H9 (cell line): ENCODE data around the gene LILRB1. TPM values are rescaled to one million over a fixed set of nuclear protein-coding genes. Genes with fewer than 3 reads are reported as not detected.

Experiments used
- DNase-seq: peaks from one replicate; pipeline ENCODE4 v3.0.0-alpha.2; 2017
- H2AFZ ChIP-seq: one replicate; pipeline ENCODE4 v1.6.1; 2013; ENCODE audit warnings: mild to moderate bottlenecking, low read length, control low read depth, moderate library complexity
- H2AK5ac ChIP-seq: 2 replicates; pipeline ENCODE4 v1.6.1; 2013; ENCODE audit warnings: low read length, control low read depth, mixed read lengths; ENCODE audit not compliant: insufficient read length
- H2BK120ac ChIP-seq: one replicate; pipeline ENCODE4 v1.6.1; 2013; ENCODE audit warnings: low read depth, mild to moderate bottlenecking, low read length, control low read depth, inconsistent platforms; ENCODE audit not compliant: poor library complexity, severe bottlenecking
- H2BK12ac ChIP-seq: 2 replicates; pipeline ENCODE4 v1.6.1; 2013; ENCODE audit warnings: low read length, control low read depth, mixed read lengths, low read depth; ENCODE audit not compliant: insufficient read length
- H2BK15ac ChIP-seq: 2 replicates; pipeline ENCODE4 v1.6.1; 2013; ENCODE audit warnings: low read depth, low read length, control low read depth
- H2BK20ac ChIP-seq: one replicate; pipeline ENCODE4 v1.6.1; 2013; ENCODE audit warnings: low read depth, mild to moderate bottlenecking, low read length, control low read depth, inconsistent platforms; ENCODE audit not compliant: poor library complexity, severe bottlenecking
- H2BK5ac ChIP-seq: 2 replicates; pipeline ENCODE4 v1.6.1; 2013; ENCODE audit warnings: low read length, control low read depth, mixed read lengths; ENCODE audit not compliant: insufficient read length
- H3K14ac ChIP-seq: 2 replicates; pipeline ENCODE4 v1.6.1; 2013; ENCODE audit warnings: low read length, control low read depth; ENCODE audit not compliant: insufficient read depth
- H3K18ac ChIP-seq: 2 replicates; pipeline ENCODE4 v1.6.1; 2013; ENCODE audit warnings: low read depth, mild to moderate bottlenecking, mixed read lengths, low read length, control low read depth; ENCODE audit not compliant: insufficient read length
- H3K23ac ChIP-seq: 2 replicates; pipeline ENCODE4 v1.6.1; 2013; ENCODE audit warnings: low read length, control low read depth, mixed read lengths, low read depth; ENCODE audit not compliant: insufficient read length
- H3K23me2 ChIP-seq: 2 replicates; pipeline ENCODE4 v1.6.1; 2013; ENCODE audit warnings: low read depth, mild to moderate bottlenecking, mixed read lengths, low read length, control low read depth; ENCODE audit not compliant: insufficient read length, poor library complexity, severe bottlenecking
- H3K27ac ChIP-seq: 2 replicates; pipeline ENCODE4 v1.5.1; 2013; ENCODE audit warnings: low read length, control low read depth, mixed read lengths, low read depth; ENCODE audit not compliant: insufficient read length
- H3K27me3 ChIP-seq: 2 replicates; pipeline ENCODE4 v1.6.1; 2013; ENCODE audit warnings: low read length, control low read depth, inconsistent platforms; ENCODE audit not compliant: insufficient read depth
- H3K4ac ChIP-seq: 2 replicates; pipeline ENCODE4 v1.6.1; 2013; ENCODE audit warnings: low read depth, mild to moderate bottlenecking, control low read depth, inconsistent platforms, low read length, moderate library complexity
- H3K4me1 ChIP-seq: 2 replicates; pipeline ENCODE4 v1.6.1; 2013; ENCODE audit warnings: low read length, control low read depth, inconsistent platforms; ENCODE audit not compliant: insufficient read depth
- H3K4me2 ChIP-seq: 2 replicates; pipeline ENCODE4 v1.6.1; 2013; ENCODE audit warnings: low read length, control low read depth, mixed read lengths; ENCODE audit not compliant: insufficient read length, insufficient read depth
- H3K56ac ChIP-seq: 2 replicates; pipeline ENCODE4 v1.6.1; 2013; ENCODE audit warnings: low read depth, mild to moderate bottlenecking, mixed read lengths, low read length, control low read depth; ENCODE audit not compliant: insufficient read length
- H3K79me1 ChIP-seq: 2 replicates; pipeline ENCODE4 v1.6.1; 2013; ENCODE audit warnings: low read depth, mild to moderate bottlenecking, moderate library complexity, low read length, control low read depth, inconsistent platforms; ENCODE audit not compliant: insufficient read depth, poor library complexity, severe bottlenecking
- H3K79me2 ChIP-seq: 2 replicates; pipeline ENCODE4 v1.6.1; 2013; ENCODE audit warnings: low read length, control low read depth, inconsistent platforms; ENCODE audit not compliant: insufficient read depth
- H3K9ac ChIP-seq: 2 replicates; pipeline ENCODE4 v1.6.1; 2013; ENCODE audit warnings: low read length, control low read depth, mixed read lengths; ENCODE audit not compliant: insufficient read length; ENCODE audit errors: extremely low read depth
- H3K9me3 ChIP-seq: one replicate; pipeline ENCODE4 v1.6.1; 2013; ENCODE audit warnings: low read depth, low read length, inconsistent platforms; ENCODE audit not compliant: control insufficient read depth
- H3T11ph ChIP-seq: one replicate; pipeline ENCODE4 v1.6.1; 2013; ENCODE audit warnings: mild to moderate bottlenecking, low read length, control low read depth, inconsistent platforms
- H4K20me1 ChIP-seq: one replicate; pipeline ENCODE4 v1.6.1; 2013; ENCODE audit not compliant: control insufficient read depth, insufficient read length, insufficient read depth
- H4K5ac ChIP-seq: 2 replicates; pipeline ENCODE4 v1.6.1; 2013; ENCODE audit warnings: low read depth, mild to moderate bottlenecking, mixed read lengths, low read length, control low read depth; ENCODE audit not compliant: insufficient read length
- H4K8ac ChIP-seq: replicated peaks from 2 replicates; pipeline ENCODE4 v1.6.1; 2013; ENCODE audit warnings: low read length, control low read depth, mixed read lengths, low read depth; ENCODE audit not compliant: insufficient read length
- H4K91ac ChIP-seq: 2 replicates; pipeline ENCODE4 v1.6.1; 2013; ENCODE audit warnings: low read depth, mild to moderate bottlenecking, moderate library complexity, mixed read lengths, low read length, control low read depth; ENCODE audit not compliant: insufficient read length
- H3K27ac Mint-ChIP-seq, 3 experiments: 2 replicates in 2 of 3; 3 replicates in 1 of 3; pipeline ENCODE4 v1.8.0; 2020 to 2021; ENCODE audit warnings: mixed read lengths in 3 of 3, mild to moderate bottlenecking in 1 of 3, moderate library complexity in 1 of 3
- H3K27me3 Mint-ChIP-seq: 2 replicates; pipeline ENCODE4 v1.8.0; 2021; ENCODE audit warnings: low read depth, mild to moderate bottlenecking, moderate library complexity, mixed read lengths
- H3K36me3 Mint-ChIP-seq, 3 experiments: 2 replicates in 2 of 3; 3 replicates in 1 of 3; pipeline ENCODE4 v1.8.0; 2020 to 2021; ENCODE audit warnings: low read depth in 3 of 3, mixed read lengths in 3 of 3; ENCODE audit not compliant: insufficient read depth in 1 of 3
- H3K4me1 Mint-ChIP-seq, 2 experiments: 2 replicates each; pipeline ENCODE4 v1.8.0; 2020; ENCODE audit warnings: mixed read lengths in 2 of 2
- H3K4me3 Mint-ChIP-seq, 2 experiments: 2 replicates in 1 of 2; 3 replicates in 1 of 2; pipeline ENCODE4 v1.8.0; 2020 to 2021; ENCODE audit warnings: mild to moderate bottlenecking in 2 of 2, mixed read lengths in 2 of 2, moderate library complexity in 1 of 2
- H3K9me3 Mint-ChIP-seq, 2 experiments: 2 replicates in 1 of 2; 3 replicates in 1 of 2; pipeline ENCODE4 v1.8.0; 2020; ENCODE audit warnings: mild to moderate bottlenecking in 2 of 2, mixed read lengths in 2 of 2, moderate library complexity in 1 of 2
- CTCF ChIP-seq: fragments of 200-600 bp; sonication (generic); conservative IDR thresholded peaks from 3 replicates; pipeline ENCODE4 v1.8.0; 2021; ENCODE audit warnings: antibody characterized with exemption, mild to moderate bottlenecking
- WGBS: extraction: QIAGEN DNeasy Blood & Tissue Kit; methylation state at CpG from one replicate; pipeline ENCODE4 v1.1.7; 2013; ENCODE audit warnings: missing lambda C conversion rate, low lambda C conversion rate, mixed read lengths; ENCODE audit not compliant: insufficient read length; ENCODE audit errors: extremely low coverage; 5-methylcytosine and 5-hydroxymethylcytosine counted together
- total RNA-seq: library from RNA; stranded (reverse); gene quantifications from 2 replicates; pipeline ENCODE4 v1.2.1, GENCODE V29; 2021

Gene LILRB1
- total RNA-seq, 1 experiment from 2014 or later: not detected

- Histone ChIP-seq H3K4me1 (no peaks in the 10 kb centered on the region), H2BK15ac (no peak overlapping the region), H3K56ac (no peak overlapping the region), H2AK5ac (no peak overlapping the region), H3K18ac (no peak overlapping the region), H3K4ac (no peak overlapping the region), H3K9me3 (peaks cover 56% of the 10 kb centered on the region), H3K79me1 (no peaks in the 10 kb centered on the region), H3K14ac (no peak overlapping the region), H2BK20ac (no peak overlapping the region), H2BK12ac (no peak overlapping the region), H4K20me1 (no peaks in the 10 kb centered on the region), H3K79me2 (no peaks in the 10 kb centered on the region), H3T11ph (no peak overlapping the region), H3K4me2 (no peak overlapping the region), H2BK5ac (no peak overlapping the region), H3K9ac (no peak overlapping the region), H3K23ac (no peak overlapping the region), H3K23me2 (no peaks in the 10 kb centered on the region), H4K5ac (no peak overlapping the region), H2AFZ (no peak overlapping the region), H4K8ac (no peak overlapping the region), H3K27me3 (no peaks in the 10 kb centered on the region), H4K91ac (no peak overlapping the region), H3K27ac (no peak overlapping the region), H2BK120ac (no peak overlapping the region)
- WGBS: no CpG with 5 or more reads among the region's 1 CpG
- Mint-ChIP-seq H3K36me3 (peaks cover 2 to 34% (median 6%) of the 10 kb centered on the region in 3 experiments; a peak in 5 of 7 replicates), H3K4me1 (no peaks in the 10 kb centered on the region), H3K9me3 (peaks cover 84 to 87% of the 10 kb centered on the region in 2 experiments), H3K27me3 (peaks cover 3% of the 10 kb centered on the region; the same call in 1 of the 2 replicates), H3K4me3 (no peak overlapping the region), H3K27ac (no peak overlapping the region)
- DNase-seq: no peak
- no peak for TF ChIP-seq CTCF
These were observed 15.6 kb upstream of the LILRB1 start for GRCh38 chr19:54614726-54615125.
